Cardiac atrium fibroblast (primary cell): ENCODE data around the gene HLA-C. TPM values are rescaled to one million over a fixed set of nuclear protein-coding genes. Genes with fewer than 3 reads are reported as not detected.

Experiments used
- total RNA-seq: library from RNA; depleted of rRNA; stranded (reverse); fragments of >200 nt; gene quantifications from 2 replicates; pipeline ENCODE4 v1.2.3, GENCODE V29; 2015

HLA-C gene
- 315 and 380 TPM in 2 replicates for total RNA-seq

DNA sequence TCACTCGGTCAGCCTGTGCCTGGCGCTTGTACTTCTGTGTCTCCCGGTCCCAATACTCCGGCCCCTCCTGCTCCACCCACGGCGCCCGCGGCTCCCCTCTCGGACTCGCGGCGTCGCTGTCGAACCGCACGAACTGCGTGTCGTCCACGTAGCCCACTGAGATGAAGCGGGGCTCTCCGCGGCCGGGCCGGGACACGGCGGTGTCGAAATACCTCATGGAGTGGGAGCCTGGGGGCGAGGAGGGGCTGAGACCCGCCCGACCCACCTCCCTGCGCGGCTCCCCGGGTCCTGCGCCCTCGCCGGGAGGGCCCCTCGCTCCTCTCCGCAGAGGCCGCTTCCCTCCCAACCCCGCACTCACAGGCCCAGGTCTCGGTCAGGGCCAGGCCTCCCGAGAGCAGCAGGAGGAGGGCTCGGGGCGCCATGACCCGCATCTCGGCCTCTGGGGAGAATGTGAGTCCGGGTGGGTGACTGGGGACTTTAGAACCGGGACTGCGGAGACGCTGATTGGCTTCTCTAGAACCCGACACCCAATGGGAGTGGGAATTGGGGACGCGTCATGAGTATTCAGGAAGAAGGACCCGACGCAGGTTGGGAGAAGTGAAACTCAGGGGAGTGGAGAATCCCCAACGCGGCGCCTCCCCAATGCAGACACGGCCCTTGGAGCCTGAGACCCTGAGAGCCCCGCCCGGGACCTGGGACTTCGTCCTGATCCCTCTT, at the start of gene HLA-C:
Gene HLA-C, minus strand, starts transcription at position 452 of the 717 bp plus-strand sequence. Its CDS starts 21 bp downstream, at position 431.

Other genes with a start within 250 kb of the HLA-C start
- not detected in 2 replicates for gene C6orf15, start 159.5 kb downstream of the HLA-C start, total RNA-seq
- gene PSORS1C1, start 157.3 kb downstream of the HLA-C start, total RNA-seq, result 0.16 and 1.1 TPM in 2 replicates
- not detected in 2 replicates for gene CDSN, start 151.6 kb downstream of the HLA-C start, total RNA-seq
- gene PSORS1C2, start 133.0 kb downstream of the HLA-C start, total RNA-seq, result not detected in 2 replicates
- 15.7 and 21.7 TPM in 2 replicates for gene CCHCR1, start 114.3 kb downstream of the HLA-C start, total RNA-seq
- 7.0 and 11.0 TPM in 2 replicates for gene TCF19, start 113.5 kb downstream of the HLA-C start, total RNA-seq
- not detected in 2 replicates for gene POU5F1, start 101.4 kb downstream of the HLA-C start, total RNA-seq
- 105 and 210 TPM in 2 replicates for gene HLA-B, start 85.1 kb upstream of the HLA-C start, total RNA-seq
- 39.0 and 58.8 TPM in 2 replicates for gene MICA, start 131.5 kb upstream of the HLA-C start, total RNA-seq
- 7.2 and 7.9 TPM in 2 replicates for gene MICB, start 226.1 kb upstream of the HLA-C start, total RNA-seq